Epithelial cell of esophagus (primary cell): ENCODE data around the gene NLE1.
"Not testable (repeated sequence)": the region's sequence is repeated elsewhere in the genome, so short reads cannot be mapped to it uniquely, and the experiment has no call there.

Experiments used
- DNase-seq: peaks from one replicate; pipeline ENCODE4 v3.0.0; 2010; ENCODE audit warnings: low read depth
- H3K4me3 ChIP-seq: 2 replicates; pipeline ENCODE4 v1.5.1; 2011; ENCODE audit warnings: mild to moderate bottlenecking, low read length, control low read depth
- CTCF ChIP-seq: IDR thresholded peaks from 2 replicates; pipeline ENCODE4 v1.5.1; 2011; ENCODE audit warnings: low read depth, mild to moderate bottlenecking, low read length, control low read depth, inconsistent platforms; ENCODE audit not compliant: insufficient read depth; ENCODE audit errors: missing control alignments

The NLE1 gene

DNA sequence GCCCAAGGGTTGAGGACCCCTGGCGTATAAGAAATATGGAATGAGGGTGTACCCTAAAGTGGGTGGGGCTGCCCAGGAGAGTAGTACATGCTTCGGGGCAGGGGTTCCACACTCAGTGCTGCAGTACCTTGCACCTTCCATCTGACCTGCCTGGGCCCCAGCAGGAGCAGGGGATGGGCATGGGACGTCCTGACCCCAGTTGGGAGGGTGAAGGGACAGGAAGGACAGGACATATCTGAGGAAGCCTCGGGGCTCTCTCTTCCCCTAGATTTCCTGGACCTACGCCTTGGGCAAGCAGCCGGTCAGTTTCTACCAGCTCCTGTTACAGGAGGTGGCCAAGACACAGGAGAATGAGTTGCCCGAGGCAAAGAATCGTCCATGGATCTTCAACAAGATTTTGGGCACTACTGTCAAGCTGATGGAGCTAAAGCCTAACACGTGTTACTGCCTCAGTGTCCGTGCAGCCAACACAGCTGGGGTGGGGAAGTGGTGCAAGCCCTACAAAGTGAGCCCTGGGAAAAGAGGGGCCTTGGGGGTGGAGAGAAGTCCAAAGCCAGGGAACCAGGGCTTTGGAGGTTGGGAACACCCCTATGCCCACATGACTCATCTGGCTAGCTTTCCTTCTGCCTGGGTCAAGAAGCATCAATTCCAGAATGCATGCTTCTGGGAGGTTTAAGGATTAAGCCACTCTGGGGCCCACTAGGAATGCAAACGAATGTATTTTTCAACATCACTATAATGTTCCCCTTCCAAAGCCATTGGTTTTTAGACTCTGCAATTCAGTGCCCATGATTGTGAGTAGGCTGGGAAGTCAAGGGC, 12.7 kb downstream of the NLE1 start:
- DNase-seq, result no peak
- no peak for TF ChIP-seq CTCF
- no peak overlapping the region for H3K4me3 ChIP-seq

GRCh38 chr17:35127751-35128514, 14.2 kb downstream of the NLE1 start:
- no peak overlapping the region for H3K4me3 ChIP-seq
- no peak for DNase-seq
- TF ChIP-seq CTCF, result no peak

DNA sequence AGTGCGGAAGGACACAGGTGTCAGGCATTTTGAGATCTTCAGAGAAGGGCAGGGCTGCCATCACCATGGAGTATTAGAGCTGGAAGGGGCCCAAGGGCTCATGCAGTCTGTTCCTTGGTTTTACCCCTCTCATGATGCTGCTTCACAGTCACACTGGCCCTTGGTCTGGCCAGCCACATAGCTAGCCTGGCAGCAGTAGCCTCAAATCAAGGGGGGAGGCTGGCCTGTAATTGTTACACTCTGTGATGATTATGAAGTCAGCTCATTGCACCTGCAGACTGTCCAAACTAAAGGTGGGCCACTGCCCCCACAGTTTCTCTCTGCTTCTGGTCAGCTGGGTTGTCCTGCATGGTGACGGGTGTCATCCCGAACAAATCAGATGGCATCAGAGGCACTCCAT, 20.8 kb downstream of the NLE1 start, which contains the start of gene FNDC8:
Gene FNDC8, plus strand, starts transcription at position 301 of the 400 bp plus-strand sequence. Its CDS starts 79 bp downstream, at position 380.
- H3K4me3 ChIP-seq, result no peak within 1 kb of the TSS
- TF ChIP-seq CTCF, result no peak
- no peak for DNase-seq

- peak; percentile 57 for TF ChIP-seq CTCF
- peak within 1 kb of the TSS; percentile 65 for H3K4me3 ChIP-seq
- peak; percentile 63 for DNase-seq
Measured at GRCh38 chr17:35119370-35120165, 22.5 kb downstream of the NLE1 start, which contains the start of gene RAD51D. RAD51D (minus strand) TSS chr17:35119860; CDS start chr17:35119613, 247 bp downstream.

DNA sequence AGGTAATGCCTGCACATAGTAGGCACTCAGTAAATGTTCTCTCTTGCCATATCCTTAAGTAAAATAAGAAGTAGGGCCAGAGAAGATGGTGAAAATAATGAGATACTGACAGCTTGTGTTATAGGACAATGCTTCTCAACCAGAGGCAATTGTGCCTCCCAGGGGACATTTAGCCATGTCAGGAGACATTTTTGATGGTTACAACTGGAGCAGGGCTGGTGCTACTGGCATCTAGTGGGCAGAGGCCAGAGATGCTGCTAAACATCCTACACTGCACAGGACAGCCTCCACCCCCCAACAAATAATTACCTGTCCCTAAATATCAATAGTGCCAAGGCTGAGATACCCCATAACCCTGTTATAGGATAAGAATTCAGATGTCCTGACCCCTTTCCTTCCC, 24.1 kb downstream of the NLE1 start:
- peak; percentile 57 for TF ChIP-seq CTCF
- peak; percentile 52 for DNase-seq
- no peak overlapping the region for H3K4me3 ChIP-seq

GRCh38 chr17:35116845-35117244, 25.3 kb downstream of the NLE1 start:
- DNase-seq, result no peak
- H3K4me3 ChIP-seq, result no peak overlapping the region
- no peak for TF ChIP-seq CTCF

- not testable (repeated sequence) for H3K4me3 ChIP-seq, DNase-seq
Measured at GRCh38 chr17:35110791-35111190, 31.3 kb downstream of the NLE1 start.
